DND-41 (cell line): Measurements from ENCODE around the gene FUOM.

Experiments
- CTCF ChIP-seq: IDR thresholded peaks from 2 replicates; pipeline ENCODE4 v1.5.1; 2012; ENCODE audit warnings: borderline replicate concordance, low read length, moderate library complexity, mild to moderate bottlenecking; ENCODE audit not compliant: poor library complexity, severe bottlenecking; ENCODE audit errors: extremely low read depth
- EZH2 ChIP-seq: IDR thresholded peaks from 3 replicates; pipeline ENCODE4 v1.6.1; 2012; ENCODE audit warnings: borderline replicate concordance, low read depth, mild to moderate bottlenecking, moderate library complexity, low read length, inconsistent platforms; ENCODE audit not compliant: severe bottlenecking

DNA sequence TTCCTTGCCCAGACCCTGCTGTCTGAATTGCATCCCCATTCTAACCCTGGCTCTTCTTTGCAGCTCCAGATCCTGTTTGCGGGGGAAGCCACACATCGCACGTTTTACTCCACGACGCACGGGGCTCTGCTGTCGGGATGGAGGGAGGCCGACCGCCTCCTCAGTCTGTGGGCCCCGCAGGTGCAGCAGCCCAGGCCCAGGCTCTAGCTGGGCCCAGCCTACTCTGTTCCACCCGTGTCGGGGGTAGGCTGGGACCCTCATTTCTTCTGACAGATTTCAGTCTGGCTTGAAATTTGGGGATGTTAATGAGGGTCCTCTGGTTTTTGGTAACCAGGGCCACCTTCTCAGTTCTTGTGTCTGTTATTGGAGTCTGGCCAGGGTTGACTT is 33.4 kb upstream of the FUOM start:
- TF ChIP-seq CTCF, result no peak
- no peak for TF ChIP-seq EZH2
